CD14-positive monocyte (primary cell): ENCODE data around the gene ST7. TPM values are rescaled to one million over a fixed set of nuclear protein-coding genes. Genes with fewer than 3 reads are reported as not detected.

Experiments used
- DNase-seq, 3 donors: peaks; one replicate each; pipeline ENCODE4 v3.0.0-alpha.2; 2011 to 2022
- H2AFZ ChIP-seq: 2 replicates; pipeline ENCODE4 v1.6.0; 2012; ENCODE audit warnings: mild to moderate bottlenecking, low read depth, low read length, inconsistent platforms; ENCODE audit not compliant: insufficient read depth, poor library complexity, severe bottlenecking
- H3K27ac ChIP-seq, 2 donors: 1 replicate in 1 of 2; 2 replicates in 1 of 2; pipeline ENCODE4 v1.5.1; 2012 to 2013; ENCODE audit warnings: low read length in 2 of 2, control low read depth in 1 of 2, inconsistent platforms in 1 of 2, low read depth in 1 of 2, mild to moderate bottlenecking in 1 of 2
- H3K27me3 ChIP-seq, 2 donors: one replicate each; pipeline versions ENCODE4 v1.6.0 to v1.6.1; 2011 to 2013; ENCODE audit warnings: low read length in 2 of 2; ENCODE audit not compliant: control insufficient read depth in 2 of 2, insufficient read depth in 2 of 2
- H3K36me3 ChIP-seq, 2 donors: replicated peaks in 1 of 2; 1 replicate in 1 of 2; 2 replicates in 1 of 2; pipeline versions ENCODE4 v1.5.1 to v1.6.1; 2012 to 2013; ENCODE audit warnings: low read length in 2 of 2, control low read depth in 1 of 2, inconsistent platforms in 1 of 2, mild to moderate bottlenecking in 1 of 2; ENCODE audit not compliant: insufficient read depth in 2 of 2, control insufficient read depth in 1 of 2
- H3K4me1 ChIP-seq, 2 donors: 1 replicate in 1 of 2; 2 replicates in 1 of 2; pipeline versions ENCODE4 v1.5.1 to v1.6.1; 2012 to 2013; ENCODE audit warnings: low read length in 2 of 2, control low read depth in 1 of 2, inconsistent platforms in 1 of 2, mild to moderate bottlenecking in 1 of 2, moderate library complexity in 1 of 2; ENCODE audit not compliant: insufficient read depth in 2 of 2, control insufficient read depth in 1 of 2
- H3K4me2 ChIP-seq: replicated peaks from 2 replicates; pipeline ENCODE3; 2012; ENCODE audit warnings: low read length, moderate library complexity, mild to moderate bottlenecking; ENCODE audit not compliant: poor library complexity, severe bottlenecking; ENCODE audit errors: extremely low read depth
- H3K4me3 ChIP-seq, 3 experiments: fragments of 200-600 bp in 1 of 3; sonication (generic) in 1 of 3; replicated peaks in 1 of 3; 1 replicate in 2 of 3; 2 replicates in 1 of 3; pipeline ENCODE4 v1.5.1; 2011 to 2013; ENCODE audit warnings: low read length in 3 of 3, mild to moderate bottlenecking in 3 of 3, control low read depth in 2 of 3, low read depth in 2 of 3, inconsistent platforms in 1 of 3, moderate library complexity in 1 of 3
- H3K79me2 ChIP-seq: 2 replicates; pipeline ENCODE4 v1.6.0; 2012; ENCODE audit warnings: mild to moderate bottlenecking, control low read depth, inconsistent platforms, low read length, moderate library complexity; ENCODE audit not compliant: insufficient read depth
- H3K9ac ChIP-seq: 2 replicates; pipeline ENCODE4 v1.6.0; 2017; ENCODE audit warnings: low read length, mild to moderate bottlenecking; ENCODE audit not compliant: insufficient read depth, poor library complexity, severe bottlenecking
- H3K9me3 ChIP-seq, 2 donors: replicated peaks in 1 of 2; 1 replicate in 1 of 2; 2 replicates in 1 of 2; pipeline versions ENCODE4 v1.5.1 to v1.6.1; 2012 to 2013; ENCODE audit warnings: low read length in 2 of 2, control low read depth in 1 of 2; ENCODE audit not compliant: control insufficient read depth in 1 of 2, insufficient read depth in 1 of 2
- H4K20me1 ChIP-seq: 2 replicates; pipeline ENCODE4 v1.6.0; 2012; ENCODE audit warnings: mild to moderate bottlenecking, low read length, control low read depth, moderate library complexity; ENCODE audit not compliant: insufficient read depth
- H3K27ac Mint-ChIP-seq, 7 donors: one replicate each; pipeline ENCODE4 v1.8.0; 2020; ENCODE audit warnings: mild to moderate bottlenecking in 7 of 7, mixed read lengths in 7 of 7, moderate library complexity in 6 of 7, inconsistent platforms in 2 of 7
- H3K27me3 Mint-ChIP-seq, 3 donors: one replicate each; pipeline ENCODE4 v1.8.0; 2021 to 2022; ENCODE audit warnings: low read depth in 3 of 3, mild to moderate bottlenecking in 3 of 3, mixed read lengths in 3 of 3, moderate library complexity in 3 of 3, inconsistent platforms in 1 of 3
- H3K36me3 Mint-ChIP-seq, 2 donors: one replicate each; pipeline ENCODE4 v1.8.0; 2020; ENCODE audit warnings: mixed read lengths in 2 of 2, inconsistent platforms in 1 of 2, mild to moderate bottlenecking in 1 of 2
- H3K4me1 Mint-ChIP-seq: one replicate; pipeline ENCODE4 v1.8.0; 2020; ENCODE audit warnings: mild to moderate bottlenecking, mixed read lengths
- H3K4me3 Mint-ChIP-seq, 2 donors: one replicate each; pipeline ENCODE4 v1.8.0; 2020; ENCODE audit warnings: mild to moderate bottlenecking in 2 of 2, mixed read lengths in 2 of 2, moderate library complexity in 1 of 2
- H3K9me3 Mint-ChIP-seq, 7 donors: one replicate each; pipeline ENCODE4 v1.8.0; 2020 to 2022; ENCODE audit warnings: mixed read lengths in 7 of 7, mild to moderate bottlenecking in 6 of 7, moderate library complexity in 6 of 7, inconsistent platforms in 2 of 7
- CTCF ChIP-seq: fragments of 200-600 bp; IDR thresholded peaks from one replicate; pipeline ENCODE4 v1.8.0; 2022; ENCODE audit warnings: antibody characterized with exemption, mild to moderate bottlenecking
- WGBS: methylation state at CpG from one replicate; pipeline ENCODE4 v1.1.5; 2013; ENCODE audit warnings: missing lambda C conversion rate; ENCODE audit not compliant: insufficient coverage; 5-methylcytosine and 5-hydroxymethylcytosine counted together
- intact Hi-C, 2 donors: fragments of 100-400 bp; cut with micrococcal nuclease; formaldehyde crosslinking; loops; one replicate each; pipeline versions ENCODE4 v1.15.0 to v1.15.1; 2023
- polyA plus RNA-seq, 3 donors: library from polyadenylated mRNA; depleted of rRNA in 1 of 3; unstranded in 2 of 3; stranded (reverse) in 1 of 3; fragments of 300-500 nt in 2 of 3; fragments of >200 nt in 1 of 3; fragmentation: Illumina TruSeq in 2 of 3; gene quantifications; 1 replicate in 2 of 3; 2 replicates in 1 of 3; pipeline ENCODE4 v1.2.3, GENCODE V29; 2012 to 2021

Gene ST7
- polyA plus RNA-seq, 3 donors = 3.6 to 5.5 (median 4.1) TPM

GRCh38 chr7:117157241-117158209 lies 204.2 kb downstream of the ST7 start:
- Mint-ChIP-seq H3K4me3 (no peak overlapping the region), H3K4me1 (no peaks in the 10 kb centered on the region), H3K27ac (no peak overlapping the region), H3K27me3 (no peaks in the 10 kb centered on the region), H3K36me3 (no peaks in the 10 kb centered on the region), H3K9me3 (no peaks in the 10 kb centered on the region)
- H3K9ac ChIP-seq = no peak overlapping the region
- no peaks in the 10 kb centered on the region for H3K79me2 ChIP-seq
- 42% methylated on average over 2 of the region's 5 CpGs for WGBS
- H3K27ac ChIP-seq = peak overlapping the region in 1 of 2 donors; percentile 42
- peaks cover 10 to 15% of the 10 kb centered on the region in 2 donors for H3K4me1 ChIP-seq
- peak overlapping the region; percentile 65 for H2AFZ ChIP-seq
- H3K4me2 ChIP-seq = peak overlapping the region; percentile 18
- no peaks in the 10 kb centered on the region for H3K9me3 ChIP-seq
- H3K4me3 ChIP-seq = no peak overlapping the region
- no peak for TF ChIP-seq CTCF
- H4K20me1 ChIP-seq = no peaks in the 10 kb centered on the region
- no peaks in the 10 kb centered on the region for H3K36me3 ChIP-seq
- no peak for DNase-seq
- H3K27me3 ChIP-seq = no peaks in the 10 kb centered on the region
- intact Hi-C loops = no loop called here

GRCh38 chr7:117158941-117159697 lies 205.8 kb downstream of the ST7 start:
- Mint-ChIP-seq H3K9me3 (no peaks in the 10 kb centered on the region), H3K36me3 (peaks cover 0 to 4% of the 10 kb centered on the region in 2 donors), H3K27ac (no peak overlapping the region), H3K27me3 (no peaks in the 10 kb centered on the region), H3K4me3 (no peak overlapping the region), H3K4me1 (no peaks in the 10 kb centered on the region)
- no peak overlapping the region for H2AFZ ChIP-seq
- no peak overlapping the region for H3K4me3 ChIP-seq
- H4K20me1 ChIP-seq = no peaks in the 10 kb centered on the region
- H3K79me2 ChIP-seq = no peaks in the 10 kb centered on the region
- intact Hi-C loops = no loop called here
- no peaks in the 10 kb centered on the region for H3K36me3 ChIP-seq
- no peak for DNase-seq
- H3K27me3 ChIP-seq = no peaks in the 10 kb centered on the region
- TF ChIP-seq CTCF = no peak
- no peak overlapping the region for H3K27ac ChIP-seq
- peaks cover 10 to 15% of the 10 kb centered on the region in 2 donors for H3K4me1 ChIP-seq
- H3K9ac ChIP-seq = no peak overlapping the region
- 100% methylated on average over 1 of the region's 4 CpGs for WGBS
- H3K4me2 ChIP-seq = no peak overlapping the region
- no peaks in the 10 kb centered on the region for H3K9me3 ChIP-seq
